NCI-H510A (cell line): ENCODE results near the gene TULP3.
A peak's percentile ranks its signal among the peaks of the same experiment; 100 is the strongest.
"Not testable (repeated sequence)": the region's sequence is repeated elsewhere in the genome, so short reads cannot be mapped to it uniquely, and the experiment has no call there.

Experiments
- DNase-seq: peaks from one replicate; lab custom pipeline; 2025; lab: John Stamatoyannopoulos, UW

Gene TULP3

GRCh38 chr12:2890388-2891239 is at the start of gene TULP3:
Gene TULP3 (plus strand): TSS chr12:2890891. CDS start chr12:2890948, 57 bp downstream.
- peak; percentile 96 for DNase-seq

GRCh38 chr12:2841056-2841650 is 49.5 kb upstream of the TULP3 start:
- DNase-seq = no peak

- DNase-seq = no peak
These were observed 47.7 kb upstream of the TULP3 start for GRCh38 chr12:2842948-2843347.

GRCh38 chr12:2844786-2845185 is 45.9 kb upstream of the TULP3 start:
- DNase-seq = no peak

- no peak for DNase-seq
These were observed 45.4 kb upstream of the TULP3 start for GRCh38 chr12:2845280-2845679.

- DNase-seq = no peak
These were observed 38.8 kb upstream of the TULP3 start for GRCh38 chr12:2851931-2852330.

- peak; percentile 27 for DNase-seq
These were observed 37.1 kb upstream of the TULP3 start for GRCh38 chr12:2853626-2854025.

- no peak for DNase-seq
These were observed 35.8 kb upstream of the TULP3 start for GRCh38 chr12:2854669-2855453.

- no peak for DNase-seq
These were observed 35.1 kb upstream of the TULP3 start for GRCh38 chr12:2855546-2855945.

GRCh38 chr12:2856051-2856450 is 34.6 kb upstream of the TULP3 start:
- DNase-seq = no peak

- peak; percentile 80 for DNase-seq
These were observed 33.7 kb upstream of the TULP3 start, which contains the start of gene TEX52 for GRCh38 chr12:2857021-2857431. Gene TEX52 (minus strand): TSS chr12:2857039. CDS start chr12:2857026, 13 bp downstream.

- DNase-seq = no peak
These were observed 33.1 kb upstream of the TULP3 start for GRCh38 chr12:2857576-2857975.

GRCh38 chr12:2858334-2858733 is 32.4 kb upstream of the TULP3 start:
- DNase-seq = no peak

- DNase-seq = no peak
These were observed 31.7 kb upstream of the TULP3 start for GRCh38 chr12:2858944-2859421.

GRCh38 chr12:2860170-2860569 is 30.5 kb upstream of the TULP3 start:
- no peak for DNase-seq

GRCh38 chr12:2862876-2863275 is 27.8 kb upstream of the TULP3 start:
- no peak for DNase-seq

GRCh38 chr12:2863402-2863801 is 27.3 kb upstream of the TULP3 start:
- DNase-seq = not testable (repeated sequence)

- DNase-seq = no peak
These were observed 26.5 kb upstream of the TULP3 start for GRCh38 chr12:2864198-2864597.

GRCh38 chr12:2868986-2869632 is 21.6 kb upstream of the TULP3 start:
- DNase-seq = not testable (repeated sequence)

- no peak for DNase-seq
These were observed 14.2 kb upstream of the TULP3 start for GRCh38 chr12:2876431-2877046.
